Measurements from ENCODE around the gene MRPL19. TPM values are rescaled to one million over a fixed set of nuclear protein-coding genes. Genes with fewer than 3 reads are reported as not detected.
A peak's percentile ranks its signal among the peaks of the same experiment; 100 is the strongest.

The MRPL19 gene
- total and polyA plus RNA-seq, 2 of the 13 experiments (the other 11 are each of a cell fraction or from before 2014, with no cell fraction given), result 43.2 to 163 TPM

DNA sequence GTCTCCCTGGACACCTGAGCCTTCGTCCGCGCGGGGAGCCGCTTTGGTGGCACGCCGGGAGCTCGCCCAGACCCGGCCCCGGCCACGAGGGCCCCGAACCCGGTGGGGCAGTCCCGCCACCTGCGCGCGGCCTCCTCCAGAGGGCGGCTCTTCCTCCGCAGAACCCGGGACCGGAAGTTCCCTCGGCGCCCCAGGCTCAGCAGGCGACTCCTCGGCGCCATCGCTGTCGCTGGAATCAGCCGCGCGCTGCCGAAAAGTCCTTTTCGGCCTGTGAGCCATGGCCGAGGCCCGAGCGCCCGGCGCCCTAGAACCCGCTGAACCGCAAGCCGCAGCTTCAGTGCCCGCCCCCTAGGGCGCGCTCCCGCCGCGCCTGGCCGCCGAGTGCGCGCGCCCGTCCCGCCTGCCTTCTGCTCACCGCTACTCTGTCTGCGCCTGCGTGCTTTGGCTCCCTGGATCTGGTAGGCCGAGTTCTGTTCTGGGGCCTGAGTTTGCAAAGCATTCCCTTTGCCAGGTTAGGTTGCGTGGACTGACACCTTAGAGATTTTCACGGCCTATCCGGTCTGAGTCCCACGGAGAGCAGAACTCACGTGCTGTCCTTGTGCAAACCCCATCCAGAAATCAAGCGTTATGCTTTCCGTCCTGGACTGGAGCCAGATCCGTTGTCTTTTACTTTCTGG is 64.1 kb downstream of the MRPL19 start, which contains the start of gene GCFC2 (continued):
- TF ChIP-seq, protein P1, sequence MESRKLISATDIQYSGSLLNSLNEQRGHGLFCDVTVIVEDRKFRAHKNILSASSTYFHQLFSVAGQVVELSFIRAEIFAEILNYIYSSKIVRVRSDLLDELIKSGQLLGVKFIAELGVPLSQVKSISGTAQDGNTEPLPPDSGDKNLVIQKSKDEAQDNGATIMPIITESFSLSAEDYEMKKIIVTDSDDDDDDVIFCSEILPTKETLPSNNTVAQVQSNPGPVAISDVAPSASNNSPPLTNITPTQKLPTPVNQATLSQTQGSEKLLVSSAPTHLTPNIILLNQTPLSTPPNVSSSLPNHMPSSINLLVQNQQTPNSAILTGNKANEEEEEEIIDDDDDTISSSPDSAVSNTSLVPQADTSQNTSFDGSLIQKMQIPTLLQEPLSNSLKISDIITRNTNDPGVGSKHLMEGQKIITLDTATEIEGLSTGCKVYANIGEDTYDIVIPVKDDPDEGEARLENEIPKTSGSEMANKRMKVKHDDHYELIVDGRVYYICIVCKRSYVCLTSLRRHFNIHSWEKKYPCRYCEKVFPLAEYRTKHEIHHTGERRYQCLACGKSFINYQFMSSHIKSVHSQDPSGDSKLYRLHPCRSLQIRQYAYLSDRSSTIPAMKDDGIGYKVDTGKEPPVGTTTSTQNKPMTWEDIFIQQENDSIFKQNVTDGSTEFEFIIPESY (CRISPR knock-in tag; IDR thresholded peaks at IDR 0.05), result peak; percentile 70
- TF ChIP-seq SALL2 (CRISPR knock-in tag; IDR thresholded peaks at IDR 0.05), result peak; percentile 100
- peak; percentile 59 for TF ChIP-seq ZEB1 (IDR thresholded peaks at IDR 0.05; ENCODE audit: insufficient replicate concordance, low read depth)
- TF ChIP-seq, protein P2, sequence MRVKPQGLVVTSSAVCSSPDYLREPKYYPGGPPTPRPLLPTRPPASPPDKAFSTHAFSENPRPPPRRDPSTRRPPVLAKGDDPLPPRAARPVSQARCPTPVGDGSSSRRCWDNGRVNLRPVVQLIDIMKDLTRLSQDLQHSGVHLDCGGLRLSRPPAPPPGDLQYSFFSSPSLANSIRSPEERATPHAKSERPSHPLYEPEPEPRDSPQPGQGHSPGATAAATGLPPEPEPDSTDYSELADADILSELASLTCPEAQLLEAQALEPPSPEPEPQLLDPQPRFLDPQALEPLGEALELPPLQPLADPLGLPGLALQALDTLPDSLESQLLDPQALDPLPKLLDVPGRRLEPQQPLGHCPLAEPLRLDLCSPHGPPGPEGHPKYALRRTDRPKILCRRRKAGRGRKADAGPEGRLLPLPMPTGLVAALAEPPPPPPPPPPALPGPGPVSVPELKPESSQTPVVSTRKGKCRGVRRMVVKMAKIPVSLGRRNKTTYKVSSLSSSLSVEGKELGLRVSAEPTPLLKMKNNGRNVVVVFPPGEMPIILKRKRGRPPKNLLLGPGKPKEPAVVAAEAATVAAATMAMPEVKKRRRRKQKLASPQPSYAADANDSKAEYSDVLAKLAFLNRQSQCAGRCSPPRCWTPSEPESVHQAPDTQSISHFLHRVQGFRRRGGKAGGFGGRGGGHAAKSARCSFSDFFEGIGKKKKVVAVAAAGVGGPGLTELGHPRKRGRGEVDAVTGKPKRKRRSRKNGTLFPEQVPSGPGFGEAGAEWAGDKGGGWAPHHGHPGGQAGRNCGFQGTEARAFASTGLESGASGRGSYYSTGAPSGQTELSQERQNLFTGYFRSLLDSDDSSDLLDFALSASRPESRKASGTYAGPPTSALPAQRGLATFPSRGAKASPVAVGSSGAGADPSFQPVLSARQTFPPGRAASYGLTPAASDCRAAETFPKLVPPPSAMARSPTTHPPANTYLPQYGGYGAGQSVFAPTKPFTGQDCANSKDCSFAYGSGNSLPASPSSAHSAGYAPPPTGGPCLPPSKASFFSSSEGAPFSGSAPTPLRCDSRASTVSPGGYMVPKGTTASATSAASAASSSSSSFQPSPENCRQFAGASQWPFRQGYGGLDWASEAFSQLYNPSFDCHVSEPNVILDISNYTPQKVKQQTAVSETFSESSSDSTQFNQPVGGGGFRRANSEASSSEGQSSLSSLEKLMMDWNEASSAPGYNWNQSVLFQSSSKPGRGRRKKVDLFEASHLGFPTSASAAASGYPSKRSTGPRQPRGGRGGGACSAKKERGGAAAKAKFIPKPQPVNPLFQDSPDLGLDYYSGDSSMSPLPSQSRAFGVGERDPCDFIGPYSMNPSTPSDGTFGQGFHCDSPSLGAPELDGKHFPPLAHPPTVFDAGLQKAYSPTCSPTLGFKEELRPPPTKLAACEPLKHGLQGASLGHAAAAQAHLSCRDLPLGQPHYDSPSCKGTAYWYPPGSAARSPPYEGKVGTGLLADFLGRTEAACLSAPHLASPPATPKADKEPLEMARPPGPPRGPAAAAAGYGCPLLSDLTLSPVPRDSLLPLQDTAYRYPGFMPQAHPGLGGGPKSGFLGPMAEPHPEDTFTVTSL (CRISPR knock-in tag; IDR thresholded peaks at IDR 0.05; ENCODE audit: borderline replicate concordance), result peak; percentile 87
- peak; percentile 77; the same call in 1 of the 2 replicates for TF ChIP-seq MAZ (IDR thresholded peaks at IDR 0.05; ENCODE audit: borderline replicate concordance, low read depth, low read length)
- TF ChIP-seq MAZ (CRISPR knock-in tag; IDR thresholded peaks at IDR 0.05; ENCODE audit: low read depth), result peak; percentile 98
- peak; percentile 99 for TF ChIP-seq ZSCAN21 (CRISPR knock-in tag; IDR thresholded peaks at IDR 0.05; ENCODE audit: borderline replicate concordance)
- TF ChIP-seq POLR2AphosphoS5 (IDR thresholded peaks at IDR 0.05; ENCODE audit: low read depth, low read length), result peak; percentile 92
- no peak for TF ChIP-seq PCBP2 (optimal IDR thresholded peaks at IDR 0.05; ENCODE audit: low read depth, low read length, poor library complexity, severe bottlenecking)
- peak; percentile 92 for TF ChIP-seq SETDB1 (CRISPR knock-in tag; IDR thresholded peaks at IDR 0.05; ENCODE audit: borderline replicate concordance)
- peak; percentile 59; the same call in 1 of the 2 replicates for TF ChIP-seq SIX4 (CRISPR knock-in tag; IDR thresholded peaks at IDR 0.05)
- TF ChIP-seq, protein P3, sequence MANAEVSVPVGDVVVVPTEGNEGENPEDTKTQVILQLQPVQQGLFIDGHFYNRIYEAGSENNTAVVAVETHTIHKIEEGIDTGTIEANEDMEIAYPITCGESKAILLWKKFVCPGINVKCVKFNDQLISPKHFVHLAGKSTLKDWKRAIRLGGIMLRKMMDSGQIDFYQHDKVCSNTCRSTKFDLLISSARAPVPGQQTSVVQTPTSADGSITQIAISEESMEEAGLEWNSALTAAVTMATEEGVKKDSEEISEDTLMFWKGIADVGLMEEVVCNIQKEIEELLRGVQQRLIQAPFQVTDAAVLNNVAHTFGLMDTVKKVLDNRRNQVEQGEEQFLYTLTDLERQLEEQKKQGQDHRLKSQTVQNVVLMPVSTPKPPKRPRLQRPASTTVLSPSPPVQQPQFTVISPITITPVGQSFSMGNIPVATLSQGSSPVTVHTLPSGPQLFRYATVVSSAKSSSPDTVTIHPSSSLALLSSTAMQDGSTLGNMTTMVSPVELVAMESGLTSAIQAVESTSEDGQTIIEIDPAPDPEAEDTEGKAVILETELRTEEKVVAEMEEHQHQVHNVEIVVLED (CRISPR knock-in tag; IDR thresholded peaks at IDR 0.05; ENCODE audit: borderline replicate concordance), result peak; percentile 80
- peak; percentile 78 for TF ChIP-seq FOXJ3 (CRISPR knock-in tag; IDR thresholded peaks at IDR 0.05; ENCODE audit: borderline replicate concordance)
- TF ChIP-seq ZNF790 (CRISPR knock-in tag; IDR thresholded peaks at IDR 0.05; ENCODE audit: borderline replicate concordance), result peak; percentile 99; the same call in 1 of the 2 replicates
- TF ChIP-seq ZNF530 (CRISPR knock-in tag; IDR thresholded peaks at IDR 0.05; ENCODE audit: low read depth), result peak; percentile 97
- peak; percentile 98 for TF ChIP-seq SPEN (CRISPR knock-in tag; IDR thresholded peaks at IDR 0.05; ENCODE audit: low read depth)
- no peak for TF ChIP-seq MATR3 (CRISPR knock-in tag; IDR thresholded peaks at IDR 0.05)
- TF ChIP-seq NFRKB (IDR thresholded peaks at IDR 0.05), result no peak
- peak; percentile 86; the same call in 1 of the 2 replicates for TF ChIP-seq ETV6 (CRISPR knock-in tag; conservative IDR thresholded peaks at IDR 0.05)
- peak; percentile 92 for TF ChIP-seq HOXA7 (CRISPR knock-in tag; IDR thresholded peaks at IDR 0.05)
- peak; percentile 96 for TF ChIP-seq JARID2 (CRISPR knock-in tag; IDR thresholded peaks at IDR 0.05; ENCODE audit: insufficient replicate concordance)

Measured in HepG2 (cell line).